COR-L47 (cell line): ENCODE measurements around the gene LPP.
"Not testable (repeated sequence)": the region's sequence is repeated elsewhere in the genome, so short reads cannot be mapped to it uniquely, and the experiment has no call there.

ENCODE experiments used
- DNase-seq: peaks from one replicate; lab custom pipeline; 2025; lab: John Stamatoyannopoulos, UW

LPP gene

GRCh38 chr3:188584958-188585689, 431.2 kb downstream of the LPP start:
- DNase-seq, result no peak

DNA sequence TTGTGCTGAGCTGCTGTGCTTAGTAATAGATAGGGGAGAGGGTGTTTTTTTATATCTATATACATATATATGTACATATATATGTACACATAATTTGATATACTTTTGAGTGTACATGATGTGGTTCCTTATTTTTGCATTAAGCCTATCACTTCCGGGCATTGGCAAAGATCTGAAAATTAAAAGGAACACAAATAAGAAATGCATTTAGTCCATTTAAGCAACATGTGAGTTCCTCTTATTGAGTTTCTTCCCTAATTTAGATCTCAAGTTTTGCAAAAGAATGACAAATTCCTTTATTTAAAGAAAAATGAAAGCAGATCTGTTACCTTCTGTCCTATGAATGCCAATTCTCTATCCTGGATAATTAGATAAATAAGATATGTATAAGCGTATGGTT, 435.1 kb downstream of the LPP start:
- no peak for DNase-seq

GRCh38 chr3:188589771-188590170, 435.8 kb downstream of the LPP start:
- DNase-seq, result no peak

DNA sequence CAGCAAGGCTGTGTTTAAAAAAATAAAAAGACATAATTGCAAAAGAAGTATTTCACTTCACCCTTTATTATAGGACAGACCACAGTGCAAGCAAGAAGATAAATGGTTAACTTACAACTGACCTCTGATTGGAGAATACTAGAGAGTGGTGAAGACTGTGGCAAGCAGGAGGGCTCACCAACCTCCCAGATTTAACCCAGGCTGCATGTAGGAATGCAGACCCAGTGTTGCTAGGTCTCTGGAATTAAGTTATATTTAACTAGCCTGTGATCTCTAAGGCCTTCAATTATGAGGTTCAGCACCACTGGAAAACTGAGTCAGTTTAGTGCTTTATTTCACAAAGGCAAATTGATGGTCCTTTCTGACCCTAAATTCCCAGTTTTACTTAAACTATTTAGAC, 436.6 kb downstream of the LPP start:
- DNase-seq, result no peak

GRCh38 chr3:188594139-188594538, 440.2 kb downstream of the LPP start:
- DNase-seq, result no peak

DNA sequence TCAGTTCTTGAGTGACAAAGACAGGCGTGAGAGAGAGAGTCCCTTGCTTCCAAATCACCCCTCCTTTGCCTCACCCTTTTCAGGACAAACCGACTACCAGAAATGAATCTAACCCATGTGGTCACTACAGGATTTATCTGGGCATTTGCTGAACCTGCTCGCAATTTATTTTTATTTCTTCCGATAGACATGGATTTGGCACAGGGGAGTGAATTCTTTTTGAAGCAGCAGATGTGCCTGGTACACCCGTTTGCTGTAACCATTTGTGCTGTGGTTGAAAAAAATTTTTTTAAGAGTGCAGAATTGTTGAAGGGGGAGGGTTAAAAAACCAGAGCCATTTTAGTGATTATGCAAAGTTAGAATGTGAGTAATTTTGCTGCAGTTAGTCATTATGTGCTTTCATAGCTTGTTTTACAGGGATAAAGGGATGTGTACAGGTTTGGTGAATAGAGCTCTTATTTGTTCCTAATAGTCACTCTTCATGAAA, 442.0 kb downstream of the LPP start:
- no peak for DNase-seq

- no peak for DNase-seq
Observed at GRCh38 chr3:188598894-188599293, 444.9 kb downstream of the LPP start.

- DNase-seq, result no peak
Observed at GRCh38 chr3:188602111-188602510, 448.2 kb downstream of the LPP start.

DNA sequence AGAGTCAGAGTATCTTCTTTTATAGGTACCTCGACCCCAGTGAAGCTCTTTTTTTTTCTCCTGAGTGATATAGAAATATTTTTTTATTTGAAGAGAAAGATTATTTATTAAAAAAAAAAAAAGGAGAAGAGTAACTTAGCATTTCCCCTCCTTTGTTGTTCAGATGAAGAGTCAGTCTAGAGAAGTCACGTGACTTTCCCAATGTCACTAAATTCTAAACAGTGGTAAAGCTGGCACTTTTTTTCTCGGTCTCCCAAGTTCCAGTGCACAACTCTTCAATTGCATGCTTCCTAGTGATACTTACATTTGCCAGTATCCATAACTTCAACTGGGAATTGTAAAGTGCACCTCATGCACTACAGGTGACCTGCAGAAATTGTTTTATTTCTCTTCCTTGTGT, 448.7 kb downstream of the LPP start:
- no peak for DNase-seq

DNA sequence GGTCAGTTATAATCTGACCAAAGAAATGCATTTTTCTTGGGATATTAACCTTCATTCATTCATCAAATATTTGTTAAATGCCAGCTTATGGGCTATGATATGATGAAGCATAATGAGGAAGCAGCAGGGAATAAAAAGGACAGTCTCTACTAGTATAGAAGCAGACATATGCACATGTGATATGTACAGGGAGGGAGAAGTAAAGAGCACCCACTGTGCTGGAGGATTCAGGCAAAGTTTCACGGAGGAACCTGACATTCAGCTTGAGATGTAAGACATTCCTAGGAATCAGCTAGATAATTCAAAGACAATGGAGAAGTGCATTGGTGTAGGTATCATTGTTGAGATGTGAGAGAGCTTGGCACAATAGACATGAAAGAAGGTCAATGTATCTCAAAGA, 450.7 kb downstream of the LPP start:
- no peak for DNase-seq

DNA sequence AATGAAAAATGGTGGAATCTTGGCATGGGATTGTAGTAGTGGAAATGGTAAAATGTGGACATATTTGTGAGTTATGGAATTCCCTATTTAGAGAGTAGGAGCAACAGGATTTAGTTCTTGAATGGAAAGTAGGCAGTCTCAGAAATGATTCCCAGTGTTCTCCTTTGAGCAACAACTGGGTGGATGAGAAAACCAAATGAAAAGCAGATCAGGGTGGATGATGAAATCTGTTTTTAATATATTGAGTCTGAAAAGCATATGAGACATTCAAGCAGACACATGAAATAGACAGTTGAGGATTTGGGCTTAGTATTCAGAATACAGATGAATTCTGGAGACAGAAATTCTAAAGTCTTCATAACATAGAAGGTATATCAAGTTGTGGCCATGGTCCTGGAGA, 451.3 kb downstream of the LPP start:
- DNase-seq, result no peak

GRCh38 chr3:188605905-188606304, 451.9 kb downstream of the LPP start:
- DNase-seq, result no peak

DNA sequence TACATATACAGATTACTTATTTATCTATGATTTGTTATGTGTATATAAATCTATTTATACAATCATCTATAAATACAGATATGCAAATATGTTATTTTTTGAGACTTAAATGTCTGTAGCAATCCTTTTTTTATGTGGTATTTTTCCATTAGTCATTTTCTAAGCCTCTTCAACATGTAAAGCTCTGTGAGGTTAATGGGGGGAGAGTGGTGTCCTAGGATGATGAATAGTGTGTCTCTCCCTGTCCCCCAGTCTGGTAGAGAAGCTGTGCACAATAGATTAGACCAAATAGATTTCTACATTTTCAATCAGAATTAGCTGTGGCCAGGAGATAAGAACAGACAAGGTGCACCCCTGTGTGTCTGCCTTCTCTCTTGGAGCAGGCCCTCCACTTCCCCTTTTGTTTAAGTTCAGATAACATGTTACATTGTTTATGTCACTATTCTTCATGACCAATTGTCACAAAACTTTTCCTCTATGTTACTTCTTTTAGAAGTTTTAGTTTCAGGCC, 453.9 kb downstream of the LPP start:
- no peak for DNase-seq

DNA sequence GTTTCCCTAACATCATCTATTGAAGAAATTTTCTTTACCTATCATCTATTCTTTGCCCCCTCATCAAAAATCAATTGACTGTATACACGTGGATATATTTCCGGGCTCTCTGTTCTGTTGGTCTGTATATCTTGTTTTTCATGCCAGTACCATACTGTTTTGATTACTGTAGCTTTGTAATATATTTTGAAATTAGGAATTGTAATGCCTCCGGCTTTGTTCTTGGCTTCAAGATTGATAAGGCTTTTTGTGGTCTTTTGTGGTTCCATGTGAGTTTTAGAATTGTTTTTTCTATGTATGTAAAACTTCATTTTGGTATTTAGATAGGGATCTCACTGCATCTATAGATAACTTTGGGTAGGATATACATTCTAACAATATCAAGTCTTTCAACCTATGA, 454.4 kb downstream of the LPP start:
- DNase-seq, result no peak

GRCh38 chr3:188613721-188614120, 459.8 kb downstream of the LPP start:
- DNase-seq, result not testable (repeated sequence)

DNA sequence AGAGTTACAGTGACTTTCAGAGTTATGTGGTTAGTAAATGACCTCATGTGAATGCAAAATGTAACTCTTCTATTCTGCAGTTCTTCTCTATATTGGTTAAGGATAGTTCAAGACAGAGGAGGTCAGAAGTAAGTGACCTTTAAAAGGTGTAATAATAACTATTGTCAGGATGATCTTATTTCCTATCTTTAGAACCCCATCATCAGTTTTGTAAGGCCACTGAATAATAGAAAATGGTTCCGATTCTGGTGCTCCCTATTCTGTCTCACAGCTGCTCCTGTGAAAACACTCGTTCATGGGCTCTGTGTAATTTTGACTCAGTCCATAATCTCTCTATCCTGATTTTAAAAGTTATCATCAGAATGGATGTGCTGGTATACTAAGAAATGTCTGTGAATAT, 463.3 kb downstream of the LPP start:
- DNase-seq, result no peak

DNA sequence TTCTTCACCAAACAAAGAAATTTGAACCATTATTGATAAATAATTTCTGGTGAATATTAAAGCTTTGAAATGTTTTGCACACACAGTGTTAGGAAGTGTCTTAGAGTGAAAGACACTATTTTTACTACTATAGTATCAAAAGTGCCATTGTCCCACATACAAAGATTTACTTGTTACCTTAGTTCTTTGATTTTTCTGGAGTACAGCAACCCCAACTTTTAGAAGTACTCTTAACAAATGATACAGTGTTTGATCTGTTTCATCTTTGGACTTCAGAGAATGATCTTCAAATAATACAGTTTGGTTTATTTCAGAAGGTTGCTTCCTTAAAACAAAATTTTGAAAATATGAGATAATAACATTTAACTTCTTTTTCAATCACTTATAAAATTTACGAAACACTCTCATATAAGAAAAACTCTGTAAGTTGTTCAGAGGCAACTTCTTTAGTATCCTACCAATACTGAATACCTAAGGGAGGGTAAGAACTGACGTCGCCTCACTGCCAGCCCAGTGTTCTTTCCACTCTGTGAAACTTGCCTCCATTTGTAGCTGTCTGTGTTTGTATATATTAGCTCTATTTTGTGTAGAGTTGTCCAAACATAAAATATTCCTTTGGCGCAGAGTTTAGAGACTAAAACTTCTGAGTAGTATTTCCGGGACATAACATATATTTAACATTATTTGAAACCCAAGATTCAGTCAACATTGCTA, 464.2 kb downstream of the LPP start:
- no peak for DNase-seq

- DNase-seq, result no peak
Observed at GRCh38 chr3:188620752-188621151, 466.8 kb downstream of the LPP start.

GRCh38 chr3:188624384-188624783, 470.4 kb downstream of the LPP start:
- DNase-seq, result no peak

DNA sequence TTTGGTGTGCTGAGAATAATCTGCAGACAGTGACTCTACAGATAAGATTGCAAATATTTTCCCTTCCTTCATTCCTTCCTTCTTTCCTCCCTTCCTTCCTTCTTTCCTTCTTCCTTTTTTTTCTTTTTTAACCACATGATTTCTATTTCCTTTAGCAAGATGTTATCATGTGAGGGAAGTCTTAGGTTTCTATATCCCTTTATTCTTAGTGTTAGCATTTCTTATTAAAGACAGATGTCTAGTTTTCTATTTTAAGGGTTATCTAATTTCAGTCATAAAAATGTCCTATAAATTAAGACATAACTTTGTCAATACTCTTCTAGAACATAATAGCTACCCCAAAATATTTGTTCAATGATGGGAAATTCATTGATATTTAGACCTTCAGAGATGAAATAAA, 470.9 kb downstream of the LPP start:
- DNase-seq, result no peak

DNA sequence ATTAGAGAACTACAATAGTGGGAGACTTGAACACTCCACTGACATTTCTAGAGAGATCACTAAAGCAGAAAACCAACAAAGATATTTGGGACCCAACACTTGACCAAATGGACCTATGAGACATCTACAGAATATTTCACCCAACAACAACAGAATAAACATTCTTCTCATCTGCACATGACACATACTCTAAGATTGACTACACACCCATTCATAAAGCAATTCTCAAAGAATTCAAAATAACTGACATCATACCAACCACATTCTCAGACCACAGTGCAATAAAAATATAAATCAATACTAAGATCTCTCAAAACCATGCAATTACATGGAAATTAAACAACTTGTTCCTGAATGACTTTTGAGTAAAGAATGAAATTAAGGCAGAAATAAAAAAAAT, 473.7 kb downstream of the LPP start:
- no peak for DNase-seq

GRCh38 chr3:188631291-188632010, 477.5 kb downstream of the LPP start:
- DNase-seq, result no peak

- DNase-seq, result no peak
Observed at GRCh38 chr3:188633206-188633605, 479.2 kb downstream of the LPP start.
